ENCODE measurements around the gene CLC. TPM values are rescaled to one million over a fixed set of nuclear protein-coding genes. Genes with fewer than 3 reads are reported as not detected.

Gene CLC
- total RNA-seq, 1 experiment from 2014 or later: not detected

GRCh38 chr19:39709026-39709872 lies 28.6 kb downstream of the CLC start:
- peak; percentile 33 for DNase-seq
- no peak for TF ChIP-seq CTCF (IDR thresholded peaks at IDR 0.05; ENCODE audit: unreplicated experiment)
- Mint-ChIP-seq H3K27ac (ENCODE audit: unreplicated experiment) (no peak overlapping the region), H3K4me1 (ENCODE audit: low read depth, unreplicated experiment) (no peaks in the 10 kb centered on the region), H3K9me3 (ENCODE audit: low read depth, unreplicated experiment) (no peaks in the 10 kb centered on the region), H3K36me3 (ENCODE audit: insufficient read depth, unreplicated experiment) (no peaks in the 10 kb centered on the region), H3K27me3 (ENCODE audit: unreplicated experiment) (peaks cover 99% of the 10 kb centered on the region), H3K4me3 (ENCODE audit: low read depth, unreplicated experiment) (no peak overlapping the region)
- intact Hi-C loops (cut with micrococcal nuclease; ENCODE audit: unreplicated experiment): no loop called here
- CTCF ChIA-PET: no interaction called here
- BruUV-seq (replicated peaks): no TSS peak

GRCh38 chr19:39708594-39708993 lies 29.2 kb downstream of the CLC start:
- peaks cover 100% of the 10 kb centered on the region for H3K27me3 Mint-ChIP-seq (ENCODE audit: unreplicated experiment)
- H3K36me3 Mint-ChIP-seq (ENCODE audit: insufficient read depth, unreplicated experiment): no peaks in the 10 kb centered on the region
- H3K9me3 Mint-ChIP-seq (ENCODE audit: low read depth, unreplicated experiment): no peaks in the 10 kb centered on the region
- H3K4me3 Mint-ChIP-seq (ENCODE audit: low read depth, unreplicated experiment): no peak overlapping the region
- CTCF ChIA-PET: no interaction called here
- DNase-seq: no peak
- TF ChIP-seq CTCF (IDR thresholded peaks at IDR 0.05; ENCODE audit: unreplicated experiment): no peak
- no TSS peak for BruUV-seq (replicated peaks)
- intact Hi-C loops (cut with micrococcal nuclease; ENCODE audit: unreplicated experiment): no loop called here
- no peaks in the 10 kb centered on the region for H3K4me1 Mint-ChIP-seq (ENCODE audit: low read depth, unreplicated experiment)
- no peak overlapping the region for H3K27ac Mint-ChIP-seq (ENCODE audit: unreplicated experiment)

GRCh38 chr19:39705578-39706188 lies 32.1 kb downstream of the CLC start:
- no peak overlapping the region for H3K4me3 Mint-ChIP-seq (ENCODE audit: low read depth, unreplicated experiment)
- H3K4me1 Mint-ChIP-seq (ENCODE audit: low read depth, unreplicated experiment): no peaks in the 10 kb centered on the region
- CTCF ChIA-PET: no interaction called here
- H3K27me3 Mint-ChIP-seq (ENCODE audit: unreplicated experiment): peaks cover 100% of the 10 kb centered on the region
- no peaks in the 10 kb centered on the region for H3K36me3 Mint-ChIP-seq (ENCODE audit: insufficient read depth, unreplicated experiment)
- H3K27ac Mint-ChIP-seq (ENCODE audit: unreplicated experiment): no peak overlapping the region
- H3K9me3 Mint-ChIP-seq (ENCODE audit: low read depth, unreplicated experiment): no peaks in the 10 kb centered on the region
- TF ChIP-seq CTCF (IDR thresholded peaks at IDR 0.05; ENCODE audit: unreplicated experiment): no peak
- no TSS peak for BruUV-seq (replicated peaks)
- intact Hi-C loops (cut with micrococcal nuclease; ENCODE audit: unreplicated experiment): no loop called here
- DNase-seq: no peak

GRCh38 chr19:39704181-39705044 lies 33.4 kb downstream of the CLC start, which contains the start of gene LGALS14:
Gene LGALS14 (plus strand): TSS chr19:39704481. CDS start chr19:39704529, 48 bp downstream.
- no peak for DNase-seq
- no peak for TF ChIP-seq CTCF (IDR thresholded peaks at IDR 0.05; ENCODE audit: unreplicated experiment)
- peaks cover 100% of the 10 kb centered on the region for H3K27me3 Mint-ChIP-seq (ENCODE audit: unreplicated experiment)
- H3K4me3 Mint-ChIP-seq (ENCODE audit: low read depth, unreplicated experiment): no peak within 1 kb of the TSS
- CTCF ChIA-PET: no interaction called here
- H3K9me3 Mint-ChIP-seq (ENCODE audit: low read depth, unreplicated experiment): no peaks in the 10 kb centered on the region
- BruUV-seq (replicated peaks): no TSS peak
- intact Hi-C loops (cut with micrococcal nuclease; ENCODE audit: unreplicated experiment): no loop called here
- no peaks in the 10 kb centered on the region for H3K4me1 Mint-ChIP-seq (ENCODE audit: low read depth, unreplicated experiment)
- H3K27ac Mint-ChIP-seq (ENCODE audit: unreplicated experiment): no peak within 1 kb of the TSS
- no peaks in the 10 kb centered on the region for H3K36me3 Mint-ChIP-seq (ENCODE audit: insufficient read depth, unreplicated experiment)

All from Calu3 (cell line).